ENCODE data around the gene SLC38A3.

SLC38A3 gene

GRCh38 chr3:50230794-50231125, 25.7 kb downstream of the SLC38A3 start:
- H3K4me3 ChIP-seq (ENCODE audit: low read length) = no peak overlapping the region
- no peak for DNase-seq (ENCODE audit: low read depth)
- no peak for TF ChIP-seq CTCF (conservative IDR thresholded peaks at IDR 0.05; ENCODE audit: low read depth, low read length)

DNA sequence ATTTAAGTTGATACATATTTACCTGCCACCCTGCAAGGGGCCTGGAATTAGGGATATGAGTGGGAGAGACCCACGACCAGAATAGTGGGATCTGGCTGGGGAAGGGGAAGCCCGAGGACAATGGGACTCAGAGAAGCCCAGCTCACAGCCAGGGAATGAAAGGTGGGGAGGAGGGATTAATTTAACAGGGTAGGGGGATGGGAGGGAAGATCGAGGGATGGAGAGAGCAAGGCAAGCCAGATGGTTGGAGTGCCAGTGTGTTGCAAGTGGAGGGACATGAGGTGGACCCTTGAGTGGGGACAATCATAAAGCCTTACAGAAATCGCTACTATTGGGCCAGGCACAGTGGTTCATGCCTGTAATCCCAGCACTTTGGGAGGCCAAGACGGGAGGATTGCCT, 26.5 kb downstream of the SLC38A3 start:
- no peak for TF ChIP-seq CTCF (conservative IDR thresholded peaks at IDR 0.05; ENCODE audit: low read depth, low read length)
- no peak for DNase-seq (ENCODE audit: low read depth)
- no peak overlapping the region for H3K4me3 ChIP-seq (ENCODE audit: low read length)

DNA sequence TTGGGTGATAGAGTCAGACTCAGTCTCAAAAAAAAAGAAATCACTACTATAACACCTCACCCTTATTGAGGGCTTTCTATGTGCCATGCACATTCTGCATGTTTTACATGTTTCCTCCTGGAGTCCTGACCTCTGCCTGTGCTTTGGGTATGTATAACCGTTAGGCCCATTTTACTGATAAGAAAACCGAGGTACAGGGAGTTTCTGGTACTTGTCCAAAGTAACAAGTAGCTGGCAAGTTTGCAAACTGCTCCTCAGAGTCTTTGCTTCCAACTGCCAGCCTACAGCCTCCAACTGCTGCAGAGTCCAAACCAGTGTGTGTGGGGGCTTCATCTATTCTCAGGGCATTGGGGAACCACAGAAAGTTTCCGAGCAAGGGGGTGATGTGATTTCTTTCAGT, 27.2 kb downstream of the SLC38A3 start:
- no peak for TF ChIP-seq CTCF (conservative IDR thresholded peaks at IDR 0.05; ENCODE audit: low read depth, low read length)
- no peak for DNase-seq (ENCODE audit: low read depth)
- H3K4me3 ChIP-seq (ENCODE audit: low read length) = no peak overlapping the region

DNA sequence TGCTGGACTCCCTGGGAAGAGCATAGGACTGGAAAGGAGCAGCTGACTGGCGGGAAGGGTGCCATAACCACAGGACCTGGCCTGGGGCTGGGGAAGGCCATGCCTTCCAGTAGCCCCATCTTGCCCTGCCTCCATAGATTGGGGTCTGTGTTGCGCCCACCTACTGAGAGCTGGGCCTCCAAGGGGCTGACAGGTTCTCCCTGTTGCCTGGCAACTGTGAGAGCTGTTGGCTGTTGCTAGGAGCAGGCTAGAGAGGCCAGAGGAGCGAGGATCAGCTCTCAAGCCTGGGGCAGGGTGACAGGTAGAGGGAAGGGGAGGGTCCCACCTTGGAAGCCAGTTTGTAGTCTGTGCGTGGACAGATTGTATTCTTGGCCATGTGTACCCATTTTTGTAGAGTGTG, 28.1 kb downstream of the SLC38A3 start:
- no peak for DNase-seq (ENCODE audit: low read depth)
- no peak for TF ChIP-seq CTCF (conservative IDR thresholded peaks at IDR 0.05; ENCODE audit: low read depth, low read length)
- H3K4me3 ChIP-seq (ENCODE audit: low read length) = no peak overlapping the region

- peak; percentile 94 for DNase-seq (ENCODE audit: low read depth)
- TF ChIP-seq CTCF (conservative IDR thresholded peaks at IDR 0.05; ENCODE audit: low read depth, low read length) = no peak
- peak within 1 kb of the TSS; percentile 88 for H3K4me3 ChIP-seq (ENCODE audit: low read length)
These were observed 30.8 kb downstream of the SLC38A3 start, which contains the start of gene GNAI2 for GRCh38 chr3:50235716-50236483. Gene GNAI2 (plus strand): TSS chr3:50236204. CDS start chr3:50236336, 132 bp downstream.

DNA sequence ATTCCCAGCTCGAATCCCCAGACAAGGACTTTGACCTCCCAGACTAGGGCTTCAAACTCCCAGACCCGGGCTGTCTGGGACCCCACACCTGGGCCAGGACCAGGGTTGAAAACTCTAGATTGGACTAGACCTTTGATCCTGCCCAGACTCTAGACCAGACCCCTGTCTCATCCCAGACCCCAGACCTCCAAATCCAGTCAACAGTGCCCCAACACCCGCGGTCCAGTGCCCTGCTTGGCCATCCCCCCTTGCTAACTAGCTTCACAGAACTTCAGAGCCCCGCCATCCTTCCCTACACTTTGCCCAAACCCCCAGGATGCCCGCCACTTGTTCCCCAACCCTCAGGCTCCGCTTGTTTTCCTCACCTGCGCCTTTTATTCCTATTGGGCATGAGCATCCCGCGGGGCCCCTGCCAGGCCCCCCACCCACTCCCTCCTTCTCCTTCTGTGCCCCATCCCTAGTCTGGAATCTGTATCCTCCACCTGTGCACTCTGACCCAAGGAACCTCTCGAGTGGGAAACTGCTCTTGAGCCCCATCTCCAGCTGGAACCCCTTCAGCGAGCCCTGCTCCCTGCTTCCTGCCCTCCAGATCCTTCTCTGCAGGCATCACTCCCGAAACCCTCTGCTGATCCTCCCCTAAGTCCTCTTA, 31.5 kb downstream of the SLC38A3 start:
- TF ChIP-seq CTCF (conservative IDR thresholded peaks at IDR 0.05; ENCODE audit: low read depth, low read length) = no peak
- DNase-seq (ENCODE audit: low read depth) = no peak

GRCh38 chr3:50237133-50237651, 32.1 kb downstream of the SLC38A3 start:
- DNase-seq (ENCODE audit: low read depth) = no peak
- TF ChIP-seq CTCF (conservative IDR thresholded peaks at IDR 0.05; ENCODE audit: low read depth, low read length) = no peak
- peak overlapping the region; percentile 88 for H3K4me3 ChIP-seq (ENCODE audit: low read length)

More for the DNA sequence above, 31.5 kb downstream of the SLC38A3 start:
- H3K4me3 ChIP-seq (ENCODE audit: low read length) = peak overlapping the region; percentile 88
